Nephron progenitor cell (in vitro differentiated cells): ENCODE results near the gene HYPK.
"Not testable (repeated sequence)": the region's sequence is repeated elsewhere in the genome, so short reads cannot be mapped to it uniquely, and the experiment has no call there.

Experiments
- DNase-seq: peaks from one replicate; pipeline ENCODE4 v3.0.0; 2021
- H3K27ac Mint-ChIP-seq: 2 replicates; pipeline ENCODE4 v1.8.0; 2021; ENCODE audit warnings: mild to moderate bottlenecking, moderate library complexity, mixed read lengths
- H3K27me3 Mint-ChIP-seq: 2 replicates; pipeline ENCODE4 v1.8.0; 2021; ENCODE audit warnings: mild to moderate bottlenecking, low read depth, mixed read lengths; ENCODE audit not compliant: poor library complexity
- H3K36me3 Mint-ChIP-seq: 2 replicates; pipeline ENCODE4 v1.8.0; 2021; ENCODE audit warnings: low read depth, mixed read lengths
- H3K4me1 Mint-ChIP-seq: 2 replicates; pipeline ENCODE4 v1.8.0; 2021; ENCODE audit warnings: mixed read lengths
- H3K4me3 Mint-ChIP-seq: 2 replicates; pipeline ENCODE4 v1.8.0; 2021; ENCODE audit warnings: mild to moderate bottlenecking, moderate library complexity, mixed read lengths
- H3K9me3 Mint-ChIP-seq: 2 replicates; pipeline ENCODE4 v1.8.0; 2021; ENCODE audit warnings: mild to moderate bottlenecking, moderate library complexity, mixed read lengths
- CTCF ChIP-seq: fragments of 200-600 bp; sonication (generic); IDR thresholded peaks from 2 replicates; pipeline ENCODE4 v1.5.0; 2021; ENCODE audit warnings: antibody characterized with exemption

HYPK gene

DNA sequence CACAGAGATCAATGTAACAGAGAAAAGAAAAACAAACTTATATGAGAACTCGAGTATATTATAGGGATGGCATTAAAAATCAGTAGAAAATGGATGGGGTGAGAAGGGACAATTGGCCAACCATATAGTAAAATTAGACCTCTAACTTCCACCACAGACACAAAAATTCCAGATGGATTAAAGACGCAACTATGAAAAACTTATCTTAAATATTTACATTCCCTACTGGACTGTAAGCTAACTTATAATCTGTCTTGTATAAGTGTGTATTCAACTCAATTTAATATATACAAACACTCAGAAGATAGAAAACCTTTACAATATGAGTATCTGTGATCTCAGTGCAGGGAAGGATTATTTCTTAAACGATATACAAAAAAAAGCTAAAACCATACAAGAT is 21.1 kb downstream of the HYPK start:
- peak overlapping the region; percentile 35 for H3K4me3 Mint-ChIP-seq
- peaks cover 5% of the 10 kb centered on the region for H3K27me3 Mint-ChIP-seq
- no peak for DNase-seq
- peaks cover 14% of the 10 kb centered on the region for H3K4me1 Mint-ChIP-seq
- H3K27ac Mint-ChIP-seq, result no peak overlapping the region
- H3K36me3 Mint-ChIP-seq, result peaks cover 46% of the 10 kb centered on the region
- TF ChIP-seq CTCF, result no peak
- peaks cover 20% of the 10 kb centered on the region for H3K9me3 Mint-ChIP-seq

GRCh38 chr15:43824302-43825246 is 24.2 kb downstream of the HYPK start, which contains the start of gene MFAP1:
TSS of gene MFAP1 (minus strand) at chr15:43824690. CDS start at chr15:43824569, 121 bp downstream.
- Mint-ChIP-seq H3K36me3 (peaks cover 43% of the 10 kb centered on the region), H3K27me3 (peaks cover 5% of the 10 kb centered on the region), H3K27ac (peak within 1 kb of the TSS; percentile 95), H3K9me3 (peaks cover 20% of the 10 kb centered on the region), H3K4me3 (peak within 1 kb of the TSS; percentile 94), H3K4me1 (peaks cover 34% of the 10 kb centered on the region)
- peak; percentile 74 for DNase-seq
- no peak for TF ChIP-seq CTCF

- H3K4me3 Mint-ChIP-seq, result peak overlapping the region; percentile 25
- H3K27ac Mint-ChIP-seq, DNase-seq, H3K27me3 Mint-ChIP-seq: not testable (repeated sequence)
- peaks cover 43% of the 10 kb centered on the region for H3K36me3 Mint-ChIP-seq
- peaks cover 20% of the 10 kb centered on the region for H3K9me3 Mint-ChIP-seq
- H3K4me1 Mint-ChIP-seq, result peaks cover 34% of the 10 kb centered on the region
Measured at GRCh38 chr15:43825305-43825704, 24.9 kb downstream of the HYPK start.

GRCh38 chr15:43826029-43826507 is 25.7 kb downstream of the HYPK start:
- Mint-ChIP-seq H3K9me3 (peaks cover 20% of the 10 kb centered on the region), H3K27ac (no peak overlapping the region), H3K4me3 (peak overlapping the region; percentile 79), H3K4me1 (peaks cover 34% of the 10 kb centered on the region), H3K27me3 (peaks cover 5% of the 10 kb centered on the region), H3K36me3 (peaks cover 39% of the 10 kb centered on the region)
- no peak for DNase-seq
- no peak for TF ChIP-seq CTCF

- Mint-ChIP-seq H3K9me3 (peaks cover 20% of the 10 kb centered on the region), H3K27me3 (peaks cover 5% of the 10 kb centered on the region), H3K36me3 (peaks cover 35% of the 10 kb centered on the region), H3K27ac (no peak within 1 kb of the TSS), H3K4me3 (peak within 1 kb of the TSS; percentile 79), H3K4me1 (peaks cover 33% of the 10 kb centered on the region)
- peak; percentile 76 for DNase-seq
- TF ChIP-seq CTCF, result no peak
Measured at GRCh38 chr15:43826508-43827341, 26.3 kb downstream of the HYPK start, which contains the start of gene WDR76. TSS of gene WDR76 (plus strand) at chr15:43827002. CDS start at chr15:43827033, 31 bp downstream.
